ENCODE data around the gene TPCN1. TPM values are rescaled to one million over a fixed set of nuclear protein-coding genes. Genes with fewer than 3 reads are reported as not detected.

The TPCN1 gene
- polyA plus RNA-seq, 4 donors, result 12.2 to 70.2 (median 34.4) TPM

DNA sequence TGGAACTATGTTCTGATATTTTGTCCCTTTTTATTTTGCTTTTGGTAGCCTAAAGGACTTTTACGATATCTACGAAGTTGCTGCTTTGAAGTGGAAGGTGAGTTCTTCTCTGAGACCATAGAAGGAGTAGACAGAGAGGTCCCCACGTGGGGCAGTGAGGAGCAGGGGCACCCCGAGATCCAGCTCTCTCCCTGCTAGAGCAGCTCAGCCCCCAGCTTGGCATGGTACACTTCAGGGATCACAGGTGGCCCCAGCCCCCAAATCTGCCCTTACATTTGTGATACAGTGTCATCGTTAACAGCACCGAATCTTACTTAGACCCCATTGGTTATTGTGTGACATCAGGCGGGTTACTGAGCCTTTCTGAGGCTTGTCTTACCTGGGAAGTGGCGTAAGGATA lies 56.9 kb downstream of the TPCN1 start:
- no peaks in the 10 kb centered on the region for H3K9me3 ChIP-seq (ENCODE audit: control insufficient read depth in 2 of 2, insufficient read depth in 1 of 2, low read depth in 1 of 2, low read length in 1 of 2)
- H3K4me3 ChIP-seq (ENCODE audit: low read depth in 1 of 3, low read length in 3 of 3), result no peak overlapping the region
- no peak overlapping the region for H3K27ac ChIP-seq (ENCODE audit: low read depth in 1 of 3, low read length in 2 of 3)
- DNase-seq (no peak), FAIRE-seq (no peak)
- peaks cover 12 to 46% (median 20%) of the 10 kb centered on the region in 3 donors for H3K36me3 ChIP-seq (ENCODE audit: control insufficient read depth in 3 of 3, insufficient read depth in 2 of 3, low read depth in 1 of 3, low read length in 3 of 3)
- H3K27me3 ChIP-seq (ENCODE audit: control insufficient read depth in 3 of 3, insufficient read depth in 3 of 3, low read length in 3 of 3), result no peaks in the 10 kb centered on the region
- H3K4me1 ChIP-seq (ENCODE audit: control insufficient read depth in 3 of 3, insufficient read depth in 2 of 3, low read depth in 1 of 3, low read length in 2 of 3), result no peaks in the 10 kb centered on the region
- 84 to 91% (median 85%) methylated on average over 8 of the region's 8 CpGs for WGBS, 3 donors

DNA sequence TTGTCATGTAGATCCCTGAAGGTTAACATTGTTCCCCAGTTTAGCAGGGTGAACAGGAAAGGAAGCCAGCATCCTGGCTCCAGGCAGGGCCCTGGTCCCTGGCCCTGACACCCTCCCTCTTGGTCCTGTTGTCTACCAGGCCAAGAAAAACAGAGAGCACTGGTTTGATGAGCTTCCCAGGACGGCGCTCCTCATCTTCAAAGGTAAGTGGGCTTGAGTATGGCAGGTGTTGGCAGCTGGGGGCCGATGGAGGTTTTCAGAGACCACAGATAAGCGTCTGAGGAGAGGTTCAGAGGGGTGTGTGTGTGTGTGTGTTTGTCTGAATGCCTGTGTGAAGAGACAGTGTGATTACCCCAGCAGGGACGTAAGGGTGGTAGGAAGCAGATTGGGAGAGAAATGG lies 57.4 kb downstream of the TPCN1 start:
- no peaks in the 10 kb centered on the region for H3K27me3 ChIP-seq (ENCODE audit: control insufficient read depth in 3 of 3, insufficient read depth in 3 of 3, low read length in 3 of 3)
- DNase-seq (no peak), FAIRE-seq (no peak)
- H3K4me1 ChIP-seq (ENCODE audit: control insufficient read depth in 3 of 3, insufficient read depth in 2 of 3, low read depth in 1 of 3, low read length in 2 of 3), result no peaks in the 10 kb centered on the region
- no peaks in the 10 kb centered on the region for H3K9me3 ChIP-seq (ENCODE audit: control insufficient read depth in 2 of 2, insufficient read depth in 1 of 2, low read depth in 1 of 2, low read length in 1 of 2)
- H3K4me3 ChIP-seq (ENCODE audit: low read depth in 1 of 3, low read length in 3 of 3), result no peak overlapping the region
- peaks cover 12 to 46% (median 18%) of the 10 kb centered on the region in 3 donors for H3K36me3 ChIP-seq (ENCODE audit: control insufficient read depth in 3 of 3, insufficient read depth in 2 of 3, low read depth in 1 of 3, low read length in 3 of 3)
- no peak overlapping the region for H3K27ac ChIP-seq (ENCODE audit: low read depth in 1 of 3, low read length in 2 of 3)
- WGBS, 3 donors, result 83 to 88% (median 83%) methylated on average over 5 of the region's 5 CpGs

DNA sequence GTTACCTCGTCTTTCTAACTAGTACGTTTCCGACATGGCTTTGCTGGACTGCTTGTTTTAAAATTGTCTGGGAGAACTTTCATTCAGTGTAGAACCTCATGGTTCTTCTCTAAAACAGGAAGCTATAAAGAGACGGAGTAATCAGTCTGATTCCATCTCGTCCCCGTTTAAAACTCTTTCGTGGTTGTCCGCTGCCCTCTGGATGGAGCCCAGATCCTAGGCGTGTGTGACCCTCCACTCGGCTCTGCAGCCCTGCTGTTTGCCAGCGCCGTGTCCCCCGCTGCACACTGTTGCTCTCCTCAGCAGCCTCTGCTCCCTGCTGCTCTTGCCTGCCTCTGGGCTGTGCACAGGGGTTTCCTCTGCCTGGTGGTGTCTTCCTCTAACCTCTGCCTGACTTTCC lies 63.5 kb downstream of the TPCN1 start:
- no peaks in the 10 kb centered on the region for H3K27me3 ChIP-seq (ENCODE audit: control insufficient read depth in 3 of 3, insufficient read depth in 3 of 3, low read length in 3 of 3)
- peaks cover 13 to 68% (median 14%) of the 10 kb centered on the region in 3 donors for H3K36me3 ChIP-seq (ENCODE audit: control insufficient read depth in 3 of 3, insufficient read depth in 2 of 3, low read depth in 1 of 3, low read length in 3 of 3)
- no peaks in the 10 kb centered on the region for H3K9me3 ChIP-seq (ENCODE audit: control insufficient read depth in 2 of 2, insufficient read depth in 1 of 2, low read depth in 1 of 2, low read length in 1 of 2)
- H3K4me1 ChIP-seq (ENCODE audit: control insufficient read depth in 3 of 3, insufficient read depth in 2 of 3, low read depth in 1 of 3, low read length in 2 of 3), result no peaks in the 10 kb centered on the region
- no peak for FAIRE-seq
- H3K4me3 ChIP-seq (ENCODE audit: low read depth in 1 of 3, low read length in 3 of 3), result no peak overlapping the region
- 84 to 95% (median 94%) methylated on average over 13 of the region's 13 CpGs for WGBS, 3 donors
- DNase-seq, result no peak
- H3K27ac ChIP-seq (ENCODE audit: low read depth in 1 of 3, low read length in 2 of 3), result no peak overlapping the region

DNA sequence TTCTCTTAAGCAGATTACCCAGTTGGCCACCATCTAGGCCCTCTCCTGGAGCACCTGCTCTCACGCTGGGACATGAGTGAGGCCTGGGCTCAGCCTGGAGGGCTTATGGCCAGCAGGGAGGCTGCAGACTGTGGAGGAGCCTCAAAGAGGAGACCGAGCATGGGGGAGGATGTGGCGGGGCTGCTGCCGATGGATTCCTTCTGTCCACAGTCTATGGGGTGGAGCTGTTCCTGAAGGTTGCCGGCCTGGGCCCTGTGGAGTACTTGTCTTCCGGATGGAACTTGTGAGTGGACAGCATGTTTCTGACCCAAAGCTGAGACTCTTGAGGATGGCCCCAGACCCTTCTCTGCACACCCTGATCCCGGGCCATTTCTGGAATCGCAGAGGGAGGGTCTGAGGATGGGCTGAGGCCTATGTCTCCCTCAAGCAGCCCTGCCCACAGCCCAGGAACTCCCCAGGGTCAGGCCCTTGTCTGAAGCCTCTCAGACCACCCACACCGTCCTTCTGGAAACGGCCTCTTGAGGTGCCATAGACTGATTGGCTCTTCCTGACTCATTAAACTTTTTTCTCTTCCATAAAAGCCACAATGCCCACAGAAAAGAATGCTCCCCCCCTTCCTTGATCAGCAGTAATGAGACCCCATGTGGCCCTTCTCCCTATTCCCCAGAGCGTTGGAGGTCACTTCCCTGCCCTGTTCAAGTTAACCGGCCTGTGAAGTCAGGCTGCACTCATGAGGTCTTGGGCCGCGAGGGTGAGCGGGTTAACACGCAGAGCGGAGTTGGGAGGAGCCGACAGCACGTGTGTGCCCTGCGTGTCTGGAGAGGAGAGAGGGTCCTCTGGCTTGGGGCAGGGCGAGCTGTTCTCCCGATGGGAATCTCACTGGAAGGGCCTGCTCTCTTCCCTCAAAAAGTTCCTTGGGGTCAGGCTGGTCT lies 64.7 kb downstream of the TPCN1 start:
- Histone ChIP-seq H3K9me3 (ENCODE audit: control insufficient read depth in 2 of 2, insufficient read depth in 1 of 2, low read depth in 1 of 2, low read length in 1 of 2) (no peaks in the 10 kb centered on the region), H3K4me1 (ENCODE audit: control insufficient read depth in 3 of 3, insufficient read depth in 2 of 3, low read depth in 1 of 3, low read length in 2 of 3) (no peaks in the 10 kb centered on the region), H3K36me3 (ENCODE audit: control insufficient read depth in 3 of 3, insufficient read depth in 2 of 3, low read depth in 1 of 3, low read length in 3 of 3) (peaks cover 18 to 79% (median 18%) of the 10 kb centered on the region in 3 donors), H3K27me3 (ENCODE audit: control insufficient read depth in 3 of 3, insufficient read depth in 3 of 3, low read length in 3 of 3) (no peaks in the 10 kb centered on the region), H3K4me3 (ENCODE audit: low read depth in 1 of 3, low read length in 3 of 3) (no peak overlapping the region), H3K27ac (ENCODE audit: low read depth in 1 of 3, low read length in 2 of 3) (no peak overlapping the region)
- DNase-seq (no peak), FAIRE-seq (no peak)
- WGBS, 3 donors, result 82 to 93% (median 91%) methylated on average over 21 to 22 of the region's 22 CpGs

DNA sequence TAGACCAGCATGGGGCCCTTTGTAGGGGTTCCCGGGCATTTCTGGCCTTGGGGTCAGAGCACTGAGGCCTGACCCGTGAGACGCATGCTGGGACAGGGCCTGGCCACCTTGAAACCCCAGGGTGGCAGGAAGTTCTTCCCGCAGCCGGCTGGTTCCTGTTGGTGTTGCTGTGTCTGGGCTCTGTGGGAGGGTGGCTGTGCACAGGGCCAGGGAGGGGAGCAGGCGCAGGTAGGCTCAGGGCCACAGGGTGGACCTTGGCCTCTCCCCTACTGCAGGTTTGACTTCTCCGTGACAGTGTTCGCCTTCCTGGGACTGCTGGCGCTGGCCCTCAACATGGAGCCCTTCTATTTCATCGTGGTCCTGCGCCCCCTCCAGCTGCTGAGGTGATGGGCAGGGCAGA lies 65.4 kb downstream of the TPCN1 start:
- Histone ChIP-seq H3K4me1 (ENCODE audit: control insufficient read depth in 3 of 3, insufficient read depth in 2 of 3, low read depth in 1 of 3, low read length in 2 of 3) (no peaks in the 10 kb centered on the region), H3K4me3 (ENCODE audit: low read depth in 1 of 3, low read length in 3 of 3) (no peak overlapping the region), H3K36me3 (ENCODE audit: control insufficient read depth in 3 of 3, insufficient read depth in 2 of 3, low read depth in 1 of 3, low read length in 3 of 3) (peaks cover 18 to 83% (median 20%) of the 10 kb centered on the region in 3 donors), H3K9me3 (ENCODE audit: control insufficient read depth in 2 of 2, insufficient read depth in 1 of 2, low read depth in 1 of 2, low read length in 1 of 2) (no peaks in the 10 kb centered on the region), H3K27ac (ENCODE audit: low read depth in 1 of 3, low read length in 2 of 3) (no peak overlapping the region), H3K27me3 (ENCODE audit: control insufficient read depth in 3 of 3, insufficient read depth in 3 of 3, low read length in 3 of 3) (no peaks in the 10 kb centered on the region)
- no peak for FAIRE-seq
- no peak for DNase-seq
- WGBS, 3 donors, result 83 to 92% (median 88%) methylated on average over 11 of the region's 11 CpGs

DNA sequence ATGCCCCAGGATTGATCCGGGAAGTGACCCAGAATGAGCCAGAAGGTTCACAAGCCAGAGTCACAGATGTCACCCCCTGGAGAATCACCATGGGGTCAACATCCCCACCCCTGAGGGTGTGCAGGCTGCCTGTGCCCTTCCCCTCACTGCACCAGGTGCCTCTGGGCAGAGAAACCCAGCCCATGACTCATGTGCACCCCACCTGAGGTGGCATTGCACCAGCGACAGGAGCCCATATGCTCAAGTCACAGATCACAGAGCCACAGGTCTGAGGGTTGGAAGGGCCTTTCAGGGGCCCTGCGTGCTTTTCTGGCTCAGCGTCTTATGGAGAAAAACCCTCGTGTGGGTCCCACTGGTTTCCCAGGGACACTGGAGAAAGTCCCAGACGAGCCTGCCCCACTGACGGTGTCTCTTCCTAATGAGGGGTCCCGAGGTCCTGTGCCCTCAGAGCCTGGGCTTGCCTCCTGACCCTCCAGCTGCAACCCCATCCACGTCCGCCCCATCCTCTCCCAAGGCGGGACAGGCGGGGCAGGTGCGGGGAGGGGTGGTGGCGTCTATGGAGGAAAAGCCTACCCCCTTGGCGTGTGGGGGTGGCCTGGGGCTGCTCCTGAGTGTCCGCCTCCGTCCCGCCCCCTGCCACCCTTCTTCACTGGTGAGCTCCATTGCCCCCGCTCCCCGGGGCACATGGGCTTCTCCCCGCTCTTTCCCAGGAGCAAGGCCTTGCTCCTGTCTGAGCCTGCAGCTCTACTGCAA lies 66.1 kb downstream of the TPCN1 start:
- Histone ChIP-seq H3K27me3 (ENCODE audit: control insufficient read depth in 3 of 3, insufficient read depth in 3 of 3, low read length in 3 of 3) (no peaks in the 10 kb centered on the region), H3K9me3 (ENCODE audit: control insufficient read depth in 2 of 2, insufficient read depth in 1 of 2, low read depth in 1 of 2, low read length in 1 of 2) (no peaks in the 10 kb centered on the region), H3K4me1 (ENCODE audit: control insufficient read depth in 3 of 3, insufficient read depth in 2 of 3, low read depth in 1 of 3, low read length in 2 of 3) (no peaks in the 10 kb centered on the region), H3K27ac (ENCODE audit: low read depth in 1 of 3, low read length in 2 of 3) (no peak overlapping the region), H3K4me3 (ENCODE audit: low read depth in 1 of 3, low read length in 3 of 3) (no peak overlapping the region), H3K36me3 (ENCODE audit: control insufficient read depth in 3 of 3, insufficient read depth in 2 of 3, low read depth in 1 of 3, low read length in 3 of 3) (peaks cover 18 to 87% (median 22%) of the 10 kb centered on the region in 3 donors)
- FAIRE-seq (no peak), DNase-seq (no peak)
- 93 to 97% (median 96%) methylated on average over 18 to 21 of the region's 21 CpGs for WGBS, 3 donors

DNA sequence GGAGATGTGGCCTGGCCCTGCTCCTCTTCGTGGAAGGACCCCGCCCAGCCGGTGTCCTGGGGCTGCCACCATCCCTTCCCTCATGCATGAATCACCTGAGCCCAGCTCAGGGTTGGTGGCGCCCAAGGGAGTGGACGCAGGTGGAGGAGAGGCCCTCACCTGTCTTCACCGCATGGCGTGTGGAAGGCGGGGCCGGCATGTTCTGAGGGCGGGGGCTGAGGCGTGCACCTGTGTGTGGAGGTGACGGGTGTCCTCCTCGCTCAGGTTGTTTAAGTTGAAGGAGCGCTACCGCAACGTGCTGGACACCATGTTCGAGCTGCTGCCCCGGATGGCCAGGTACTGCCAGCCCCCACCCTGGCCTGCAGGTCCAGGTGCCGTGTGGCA lies 66.6 kb downstream of the TPCN1 start:
- Histone ChIP-seq H3K27ac (ENCODE audit: low read depth in 1 of 3, low read length in 2 of 3) (no peak overlapping the region), H3K27me3 (ENCODE audit: control insufficient read depth in 3 of 3, insufficient read depth in 3 of 3, low read length in 3 of 3) (no peaks in the 10 kb centered on the region), H3K4me1 (ENCODE audit: control insufficient read depth in 3 of 3, insufficient read depth in 2 of 3, low read depth in 1 of 3, low read length in 2 of 3) (no peaks in the 10 kb centered on the region), H3K4me3 (ENCODE audit: low read depth in 1 of 3, low read length in 3 of 3) (no peak overlapping the region), H3K9me3 (ENCODE audit: control insufficient read depth in 2 of 2, insufficient read depth in 1 of 2, low read depth in 1 of 2, low read length in 1 of 2) (no peaks in the 10 kb centered on the region), H3K36me3 (ENCODE audit: control insufficient read depth in 3 of 3, insufficient read depth in 2 of 3, low read depth in 1 of 3, low read length in 3 of 3) (peaks cover 18 to 93% (median 22%) of the 10 kb centered on the region in 3 donors)
- 90 to 93% (median 92%) methylated on average over 19 of the region's 19 CpGs for WGBS, 3 donors
- no peak for DNase-seq
- FAIRE-seq, result no peak

DNA sequence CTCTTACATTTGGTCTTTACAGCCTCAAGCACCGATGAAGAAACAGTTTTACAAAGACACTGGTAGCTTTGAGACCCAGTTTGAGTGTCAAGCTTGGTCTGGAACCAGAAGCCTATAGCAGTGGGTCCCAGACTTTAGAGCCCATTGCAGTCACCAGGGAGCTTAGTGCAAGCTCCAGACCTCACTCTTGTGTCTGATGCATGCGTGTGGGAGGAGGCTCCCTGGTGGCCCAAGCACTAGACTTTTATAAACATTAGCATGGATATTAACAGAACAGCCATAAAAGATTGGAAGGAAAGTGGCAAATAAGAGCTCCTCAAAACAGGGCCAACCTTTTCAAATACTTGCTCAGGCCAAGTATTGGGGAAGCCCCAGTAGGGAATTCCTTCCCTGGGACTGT lies 68.1 kb downstream of the TPCN1 start:
- H3K27ac ChIP-seq (ENCODE audit: low read depth in 1 of 3, low read length in 2 of 3), result no peak overlapping the region
- 84 to 93% (median 90%) methylated on average over 2 of the region's 2 CpGs for WGBS, 3 donors
- FAIRE-seq (no peak), DNase-seq (no peak)
- no peaks in the 10 kb centered on the region for H3K9me3 ChIP-seq (ENCODE audit: control insufficient read depth in 2 of 2, insufficient read depth in 1 of 2, low read depth in 1 of 2, low read length in 1 of 2)
- peaks cover 15 to 100% (median 29%) of the 10 kb centered on the region in 3 donors for H3K36me3 ChIP-seq (ENCODE audit: control insufficient read depth in 3 of 3, insufficient read depth in 2 of 3, low read depth in 1 of 3, low read length in 3 of 3)
- H3K27me3 ChIP-seq (ENCODE audit: control insufficient read depth in 3 of 3, insufficient read depth in 3 of 3, low read length in 3 of 3), result no peaks in the 10 kb centered on the region
- H3K4me1 ChIP-seq (ENCODE audit: control insufficient read depth in 3 of 3, insufficient read depth in 2 of 3, low read depth in 1 of 3, low read length in 2 of 3), result no peaks in the 10 kb centered on the region
- no peak overlapping the region for H3K4me3 ChIP-seq (ENCODE audit: low read depth in 1 of 3, low read length in 3 of 3)

Measured in small intestine (tissue), 7 donors.